T-helper 2 cell (primary cell): Measurements from ENCODE around the gene TMEM222.
"Not testable (repeated sequence)": the region's sequence is repeated elsewhere in the genome, so short reads cannot be mapped to it uniquely, and the experiment has no call there.

Experiments
- DNase-seq, 5 experiments: peaks; one replicate each; pipeline versions ENCODE4 v3.0.0 to v3.0.0-alpha.2; 2012 to 2022
- total RNA-seq, 2 donors: gene quantifications; one replicate each; lab custom pipeline; 2026; lab: John Stamatoyannopoulos, UW

Gene TMEM222, protein sequence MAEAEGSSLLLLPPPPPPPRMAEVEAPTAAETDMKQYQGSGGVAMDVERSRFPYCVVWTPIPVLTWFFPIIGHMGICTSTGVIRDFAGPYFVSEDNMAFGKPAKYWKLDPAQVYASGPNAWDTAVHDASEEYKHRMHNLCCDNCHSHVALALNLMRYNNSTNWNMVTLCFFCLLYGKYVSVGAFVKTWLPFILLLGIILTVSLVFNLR
- total RNA-seq = 11.5 to 20.7 reads per million in 2 donors

DNA sequence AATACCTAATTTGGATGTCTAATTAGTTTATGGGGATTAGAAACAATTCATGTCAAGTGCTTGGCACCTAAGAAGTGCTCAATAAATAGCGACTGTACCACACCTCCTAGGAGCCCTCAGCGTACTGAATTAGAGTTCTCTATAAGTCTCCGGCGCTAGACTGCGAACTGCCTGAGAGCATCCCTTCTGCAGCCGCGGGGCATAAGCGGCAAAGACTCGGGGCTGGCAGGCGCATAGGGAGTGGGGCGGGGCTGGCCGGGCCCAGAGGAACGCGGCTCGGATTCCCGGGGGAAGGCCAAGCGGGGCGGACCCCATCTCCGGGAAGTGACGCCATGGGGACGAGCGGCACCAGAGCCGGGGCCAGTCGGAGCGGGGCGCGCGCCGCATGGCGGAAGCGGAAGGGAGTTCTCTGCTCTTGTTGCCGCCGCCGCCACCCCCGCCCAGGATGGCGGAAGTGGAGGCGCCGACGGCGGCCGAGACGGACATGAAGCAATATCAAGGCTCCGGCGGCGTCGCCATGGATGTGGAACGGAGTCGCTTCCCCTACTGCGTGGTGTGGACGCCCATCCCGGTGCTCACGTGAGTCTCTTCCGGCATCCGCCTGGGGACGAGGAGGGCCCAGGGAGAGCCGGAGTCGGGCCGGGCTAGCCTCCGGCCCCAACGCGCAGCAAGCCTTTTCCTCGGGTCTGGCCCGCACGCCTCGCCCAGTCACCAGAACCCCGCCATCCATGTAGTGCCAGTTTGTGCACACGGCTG is at the start of gene TMEM222:
Gene TMEM222 (plus strand): TSS at position 351 of the 756 bp plus-strand sequence. CDS start 35 bp downstream, at position 386.
- peak; percentile 94 to 99 (median 97) for DNase-seq

- no peak for DNase-seq
Measured at GRCh38 chr1:27274204-27274603, 47.8 kb upstream of the TMEM222 start.

GRCh38 chr1:27275696-27276095 is 46.3 kb upstream of the TMEM222 start:
- DNase-seq = no peak

GRCh38 chr1:27284425-27285273 is 37.3 kb upstream of the TMEM222 start:
- DNase-seq = peak; percentile 57 to 83 (median 78)

DNA sequence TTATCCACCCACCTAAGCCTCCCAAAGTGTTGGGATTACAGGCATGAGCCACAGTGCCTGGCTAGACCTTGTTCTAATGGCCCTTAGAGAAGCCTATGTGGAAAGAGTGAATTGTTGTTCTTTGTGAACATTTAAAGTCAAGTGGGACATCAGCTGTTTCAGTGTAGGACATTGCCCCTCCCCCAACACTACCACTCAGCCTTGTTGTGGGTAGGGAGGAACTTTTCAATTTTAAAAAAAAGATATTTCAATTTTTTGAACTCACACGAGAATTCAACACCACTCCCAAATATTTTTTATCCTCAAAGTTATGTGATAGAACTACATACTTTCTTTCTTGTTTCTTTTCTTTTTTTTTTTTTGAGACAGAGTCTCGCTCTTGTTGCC is 36.7 kb upstream of the TMEM222 start:
- DNase-seq = no peak

DNA sequence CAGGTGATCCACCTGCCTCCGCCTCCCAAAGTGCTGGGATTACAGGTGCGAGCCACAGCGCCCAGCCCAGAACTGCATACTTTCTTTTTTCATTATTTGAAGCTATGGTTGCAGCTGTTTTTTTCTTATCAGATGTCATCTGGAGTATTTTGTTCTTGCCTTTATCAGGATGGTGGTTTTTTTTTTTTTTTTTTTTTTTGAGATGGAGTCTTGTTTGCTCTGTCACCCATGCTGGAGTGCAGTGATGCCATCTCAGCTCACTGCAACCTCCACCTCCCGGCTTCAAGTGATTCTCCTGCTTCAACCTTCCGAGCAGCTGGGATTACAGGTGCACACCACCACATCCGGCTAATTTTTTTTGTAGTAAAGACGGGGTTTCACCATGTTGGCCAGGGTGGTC is 36.1 kb upstream of the TMEM222 start:
- not testable (repeated sequence) for DNase-seq

DNA sequence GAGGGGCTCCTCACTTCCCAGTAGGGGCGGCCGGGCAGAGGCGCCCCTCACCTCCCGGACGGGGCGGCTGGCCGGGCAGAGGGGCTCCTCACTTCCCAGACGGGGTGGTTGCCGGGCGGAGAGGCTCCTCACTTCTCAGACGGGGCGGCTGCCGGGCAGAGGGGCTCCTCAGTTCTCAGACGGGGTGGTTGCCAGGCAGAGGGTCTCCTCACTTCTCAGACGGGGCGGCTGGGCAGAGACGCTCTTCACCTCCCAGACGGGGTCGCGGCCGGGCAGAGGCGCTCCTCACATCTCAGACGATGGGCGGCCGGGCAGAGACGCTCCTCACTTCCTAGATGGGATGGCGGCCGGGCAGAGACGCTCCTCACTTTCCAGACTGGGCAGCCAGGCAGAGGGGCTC is 32.8 kb upstream of the TMEM222 start:
- not testable (repeated sequence) for DNase-seq

GRCh38 chr1:27290581-27290980 is 31.4 kb upstream of the TMEM222 start:
- no peak for DNase-seq

GRCh38 chr1:27292106-27292505 is 29.9 kb upstream of the TMEM222 start:
- no peak for DNase-seq

GRCh38 chr1:27293915-27294314 is 28.0 kb upstream of the TMEM222 start:
- no peak for DNase-seq

DNA sequence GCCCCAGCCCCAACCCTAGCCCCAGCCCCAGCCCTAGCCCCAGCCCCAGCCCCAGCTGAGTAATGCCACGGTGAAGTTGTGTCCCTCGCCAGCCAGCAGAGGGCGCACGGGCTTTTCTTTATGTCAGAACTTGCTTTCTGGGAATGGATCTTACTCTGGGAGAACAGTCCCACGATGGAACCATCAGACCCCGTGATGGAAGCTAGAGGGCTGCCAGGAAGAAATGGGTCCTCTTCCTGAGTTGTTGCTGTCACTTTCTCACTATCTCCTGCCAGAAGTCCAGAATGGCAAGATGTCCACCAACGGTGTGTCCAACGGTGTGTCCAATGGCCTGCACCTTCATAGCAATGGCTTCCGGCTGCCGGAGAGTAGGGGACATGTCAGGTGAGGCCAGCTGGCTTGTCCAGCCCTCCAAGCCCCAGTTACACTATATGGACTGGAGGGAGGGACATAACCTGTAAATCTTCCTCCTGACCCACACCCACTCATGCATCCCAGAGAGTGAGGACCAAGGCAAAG is 25.1 kb upstream of the TMEM222 start:
- DNase-seq = peak; percentile 21 to 61 (median 50)

DNA sequence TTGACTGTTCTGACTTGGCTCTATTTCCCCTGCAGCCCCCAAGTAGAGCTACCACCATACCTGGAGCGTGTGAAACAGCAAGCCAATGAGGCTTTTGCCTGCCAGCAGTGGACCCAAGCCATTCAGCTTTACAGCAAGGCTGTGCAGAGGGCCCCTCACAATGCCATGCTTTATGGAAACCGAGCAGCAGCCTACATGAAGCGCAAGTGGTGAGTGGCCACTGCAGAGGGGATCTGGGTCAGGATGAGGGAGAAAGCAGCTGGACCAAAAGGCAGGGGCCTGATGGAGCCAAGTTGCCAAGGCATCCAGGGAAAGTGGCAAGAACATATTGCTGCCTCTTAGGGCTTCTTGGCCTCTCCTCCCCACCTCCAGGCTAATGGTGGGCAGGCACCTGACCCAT is 24.1 kb upstream of the TMEM222 start:
- DNase-seq = no peak

- DNase-seq = no peak
Measured at GRCh38 chr1:27298632-27299384, 23.2 kb upstream of the TMEM222 start.

- DNase-seq = no peak
Measured at GRCh38 chr1:27299385-27300271, 22.3 kb upstream of the TMEM222 start.

DNA sequence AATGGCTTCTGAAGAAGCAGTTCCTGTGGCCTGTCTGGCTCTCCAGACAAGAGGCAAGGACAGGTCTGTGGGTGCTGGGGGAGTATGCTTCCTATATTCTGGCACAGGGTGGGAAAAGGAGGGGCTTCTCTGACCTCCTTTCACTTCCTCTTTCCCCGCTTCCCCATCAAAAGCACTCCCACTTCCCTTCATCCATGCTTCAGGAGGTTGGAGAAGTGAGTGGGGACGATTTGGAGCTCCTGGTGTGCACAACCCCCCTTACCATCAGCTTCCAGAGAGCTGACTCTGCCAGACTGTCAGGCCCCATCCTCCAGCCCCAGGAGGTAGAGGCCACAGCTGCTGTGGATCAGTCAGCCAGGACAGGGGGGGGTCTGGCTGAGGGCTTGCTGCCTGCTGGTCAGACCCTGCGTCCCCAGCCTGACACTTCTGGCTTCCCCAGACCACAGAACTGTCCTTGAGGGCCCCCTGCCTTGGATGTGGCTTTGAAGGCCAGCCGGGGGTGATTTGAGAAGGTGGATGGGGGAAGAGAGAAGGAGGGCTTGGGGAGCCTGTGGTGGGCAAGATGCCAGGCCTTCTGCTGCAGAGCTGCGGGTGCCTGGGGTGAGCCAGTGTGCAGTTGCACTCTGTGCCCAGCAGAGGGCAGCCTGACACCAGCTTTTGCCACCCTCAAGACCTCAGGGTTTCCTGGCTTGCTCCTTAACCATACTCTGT is 21.5 kb upstream of the TMEM222 start:
- DNase-seq = peak; percentile 48 to 75 (median 62)

DNA sequence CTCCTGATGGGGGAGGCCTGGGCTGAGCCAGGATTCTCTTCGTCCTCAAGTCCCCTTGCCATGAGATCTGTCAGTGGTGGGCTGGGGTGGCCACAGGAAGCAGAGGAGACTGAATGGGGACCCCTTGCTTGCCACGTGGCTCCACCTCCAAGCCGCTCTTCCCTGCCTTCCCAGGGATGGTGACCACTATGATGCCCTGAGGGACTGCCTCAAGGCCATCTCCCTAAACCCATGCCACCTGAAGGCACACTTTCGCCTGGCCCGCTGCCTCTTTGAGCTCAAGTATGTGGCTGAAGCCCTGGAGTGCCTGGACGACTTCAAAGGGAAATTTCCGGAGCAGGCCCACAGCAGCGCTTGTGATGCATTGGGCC is 20.9 kb upstream of the TMEM222 start:
- DNase-seq = no peak

GRCh38 chr1:27301582-27302199 is 20.3 kb upstream of the TMEM222 start:
- no peak for DNase-seq

GRCh38 chr1:27302612-27303011 is 19.4 kb upstream of the TMEM222 start:
- no peak for DNase-seq

DNA sequence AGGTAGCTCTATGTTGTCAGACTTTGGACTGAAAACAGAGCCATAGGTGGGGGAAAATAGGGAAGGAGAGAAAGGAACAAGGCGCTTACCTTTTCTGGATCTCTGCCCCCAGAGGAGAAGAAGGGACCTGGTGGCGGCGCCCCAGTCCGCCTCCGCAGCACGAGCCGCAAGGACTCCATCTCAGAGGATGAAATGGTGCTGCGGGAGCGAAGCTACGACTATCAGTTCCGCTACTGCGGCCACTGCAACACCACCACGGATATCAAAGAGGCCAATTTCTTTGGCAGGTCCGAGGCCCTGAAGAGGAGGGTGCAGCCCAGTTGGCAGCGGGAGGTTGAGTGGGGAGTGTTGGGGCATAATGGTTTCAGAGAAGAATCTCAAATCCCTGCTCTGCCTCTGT is 18.5 kb upstream of the TMEM222 start:
- no peak for DNase-seq

- no peak for DNase-seq
Measured at GRCh38 chr1:27306071-27306470, 15.9 kb upstream of the TMEM222 start.
